HAP-1 (cell line): ENCODE measurements around the gene CFAP157.

Source experiments
- DNase-seq, 2 experiments: peaks; one replicate each; pipeline ENCODE4 v3.0.0-alpha.2; 2016 to 2020; ENCODE audit warnings: low spot score in 2 of 2
- H3K27me3 ChIP-seq: fragments of 250-450 bp; sonication (Bioruptor Pico); 2 replicates; pipeline ENCODE4 v1.5.1; 2020; ENCODE audit warnings: low read depth, mild to moderate bottlenecking, moderate library complexity
- H3K36me3 ChIP-seq: fragments of 250-450 bp; sonication (Bioruptor Pico); replicated peaks from 2 replicates; pipeline ENCODE4 v1.5.1; 2020; ENCODE audit warnings: mild to moderate bottlenecking
- H3K4me1 ChIP-seq: fragments of 250-450 bp; sonication (Bioruptor Pico); 2 replicates; pipeline ENCODE4 v1.5.1; 2020; ENCODE audit warnings: mild to moderate bottlenecking
- H3K4me3 ChIP-seq: fragments of 250-450 bp; sonication (Bioruptor Pico); 2 replicates; pipeline ENCODE4 v1.5.1; 2020; ENCODE audit warnings: mild to moderate bottlenecking, moderate library complexity
- H3K9me3 ChIP-seq: fragments of 250-450 bp; sonication (Bioruptor Pico); 2 replicates; pipeline ENCODE4 v1.5.1; 2020; ENCODE audit warnings: mild to moderate bottlenecking, moderate library complexity
- in situ Hi-C: fragments of 300-500 bp; cut with MboI; formaldehyde crosslinking; loops from 3 replicates; pipeline ENCODE4 v1.14.3; 2020; ENCODE audit warnings: low sequenced_read_pairs, inconsistent platforms, mixed read lengths

CFAP157 gene

GRCh38 chr9:127706836-127707241, at the start of gene CFAP157:
TSS of gene CFAP157 (plus strand) at chr9:127706988. CDS start at chr9:127707032, 44 bp downstream.
- no peak for DNase-seq
- no peaks in the 10 kb centered on the region for H3K9me3 ChIP-seq
- in situ Hi-C loops, result no loop called here
- H3K27me3 ChIP-seq, result no peaks in the 10 kb centered on the region
- H3K4me1 ChIP-seq, result no peaks in the 10 kb centered on the region
- no peak within 1 kb of the TSS for H3K4me3 ChIP-seq
- H3K36me3 ChIP-seq, result no peaks in the 10 kb centered on the region

GRCh38 chr9:127658428-127658827, 48.4 kb upstream of the CFAP157 start:
- H3K9me3 ChIP-seq, result no peaks in the 10 kb centered on the region
- peaks cover 16% of the 10 kb centered on the region; the same call in 1 of the 2 replicates for H3K36me3 ChIP-seq
- DNase-seq, result no peak
- no peak overlapping the region for H3K4me3 ChIP-seq
- in situ Hi-C loops, result no loop called here
- no peaks in the 10 kb centered on the region for H3K27me3 ChIP-seq
- H3K4me1 ChIP-seq, result no peaks in the 10 kb centered on the region

- Histone ChIP-seq H3K27me3 (no peaks in the 10 kb centered on the region), H3K4me3 (no peak overlapping the region), H3K9me3 (no peaks in the 10 kb centered on the region), H3K4me1 (no peaks in the 10 kb centered on the region), H3K36me3 (peaks cover 16% of the 10 kb centered on the region; the same call in 1 of the 2 replicates)
- no peak for DNase-seq
- in situ Hi-C loops, result no loop called here
Measured at GRCh38 chr9:127660886-127661741, 45.7 kb upstream of the CFAP157 start.

- H3K36me3 ChIP-seq, result peaks cover 16% of the 10 kb centered on the region; the same call in 1 of the 2 replicates
- H3K4me3 ChIP-seq, result no peak overlapping the region
- no peaks in the 10 kb centered on the region for H3K4me1 ChIP-seq
- H3K9me3 ChIP-seq, result no peaks in the 10 kb centered on the region
- no peaks in the 10 kb centered on the region for H3K27me3 ChIP-seq
- in situ Hi-C loops, result no loop called here
- no peak for DNase-seq
Measured at GRCh38 chr9:127662617-127663016, 44.2 kb upstream of the CFAP157 start.

- in situ Hi-C loops, result no loop called here
- no peak overlapping the region for H3K4me3 ChIP-seq
- DNase-seq, result no peak
- H3K4me1 ChIP-seq, result no peaks in the 10 kb centered on the region
- no peaks in the 10 kb centered on the region for H3K9me3 ChIP-seq
- peaks cover 16% of the 10 kb centered on the region; the same call in 1 of the 2 replicates for H3K36me3 ChIP-seq
- no peaks in the 10 kb centered on the region for H3K27me3 ChIP-seq
Measured at GRCh38 chr9:127664324-127664677, 42.5 kb upstream of the CFAP157 start.

- H3K36me3 ChIP-seq, result peaks cover 13% of the 10 kb centered on the region; the same call in 1 of the 2 replicates
- no peak overlapping the region for H3K4me3 ChIP-seq
- no peak for DNase-seq
- no peaks in the 10 kb centered on the region for H3K4me1 ChIP-seq
- in situ Hi-C loops, result no loop called here
- H3K9me3 ChIP-seq, result no peaks in the 10 kb centered on the region
- no peaks in the 10 kb centered on the region for H3K27me3 ChIP-seq
Measured at GRCh38 chr9:127664678-127665507, 41.9 kb upstream of the CFAP157 start.

- in situ Hi-C loops, result no loop called here
Measured at GRCh38 chr9:127667127-127667844, 39.5 kb upstream of the CFAP157 start.

GRCh38 chr9:127667906-127668305, 38.9 kb upstream of the CFAP157 start:
- in situ Hi-C loops, result no loop called here
- H3K4me3 ChIP-seq, result no peak overlapping the region
- no peak for DNase-seq
- peaks cover 4% of the 10 kb centered on the region; the same call in 1 of the 2 replicates for H3K36me3 ChIP-seq
- no peaks in the 10 kb centered on the region for H3K4me1 ChIP-seq
- H3K9me3 ChIP-seq, result no peaks in the 10 kb centered on the region
- H3K27me3 ChIP-seq, result no peaks in the 10 kb centered on the region

More at GRCh38 chr9:127667127-127667844, 39.5 kb upstream of the CFAP157 start:
- H3K9me3 ChIP-seq, result no peaks in the 10 kb centered on the region
- H3K27me3 ChIP-seq, result no peaks in the 10 kb centered on the region
- no peak overlapping the region for H3K4me3 ChIP-seq
- H3K4me1 ChIP-seq, result no peaks in the 10 kb centered on the region
- H3K36me3 ChIP-seq, result peaks cover 7% of the 10 kb centered on the region; the same call in 1 of the 2 replicates
- DNase-seq, result no peak

GRCh38 chr9:127673234-127673633, 33.6 kb upstream of the CFAP157 start:
- DNase-seq, result no peak
- no peaks in the 10 kb centered on the region for H3K4me1 ChIP-seq
- H3K36me3 ChIP-seq, result peaks cover 9% of the 10 kb centered on the region; the same call in 1 of the 2 replicates
- H3K4me3 ChIP-seq, result no peak overlapping the region
- no peaks in the 10 kb centered on the region for H3K27me3 ChIP-seq
- in situ Hi-C loops, result no loop called here
- no peaks in the 10 kb centered on the region for H3K9me3 ChIP-seq

- Histone ChIP-seq H3K9me3 (no peaks in the 10 kb centered on the region), H3K4me1 (no peaks in the 10 kb centered on the region), H3K36me3 (peaks cover 13% of the 10 kb centered on the region; the same call in 1 of the 2 replicates), H3K4me3 (no peak overlapping the region), H3K27me3 (no peaks in the 10 kb centered on the region)
- in situ Hi-C loops, result no loop called here
- DNase-seq, result no peak
Measured at GRCh38 chr9:127676638-127677037, 30.1 kb upstream of the CFAP157 start.

GRCh38 chr9:127679506-127679905, 27.3 kb upstream of the CFAP157 start:
- no peaks in the 10 kb centered on the region for H3K27me3 ChIP-seq
- peaks cover 10% of the 10 kb centered on the region; the same call in 1 of the 2 replicates for H3K36me3 ChIP-seq
- in situ Hi-C loops, result no loop called here
- DNase-seq, result no peak
- no peaks in the 10 kb centered on the region for H3K4me1 ChIP-seq
- no peaks in the 10 kb centered on the region for H3K9me3 ChIP-seq
- H3K4me3 ChIP-seq, result no peak overlapping the region

- no peaks in the 10 kb centered on the region for H3K27me3 ChIP-seq
- no peaks in the 10 kb centered on the region for H3K9me3 ChIP-seq
- no peak overlapping the region for H3K4me3 ChIP-seq
- no peaks in the 10 kb centered on the region for H3K4me1 ChIP-seq
- in situ Hi-C loops, result no loop called here
- H3K36me3 ChIP-seq, result peaks cover 10% of the 10 kb centered on the region; the same call in 1 of the 2 replicates
- DNase-seq, result no peak
Measured at GRCh38 chr9:127680226-127680625, 26.6 kb upstream of the CFAP157 start.

- H3K36me3 ChIP-seq, result peaks cover 10% of the 10 kb centered on the region; the same call in 1 of the 2 replicates
- no peaks in the 10 kb centered on the region for H3K4me1 ChIP-seq
- in situ Hi-C loops, result no loop called here
Measured at GRCh38 chr9:127680846-127681245, 25.9 kb upstream of the CFAP157 start.

More at GRCh38 chr9:127680846-127681245, 25.9 kb upstream of the CFAP157 start:
- no peak for DNase-seq
- Histone ChIP-seq H3K4me3 (no peak overlapping the region), H3K27me3 (no peaks in the 10 kb centered on the region), H3K9me3 (no peaks in the 10 kb centered on the region)
